GM23338 (cell line): Measurements from ENCODE around the gene TMEM132D. TPM values are rescaled to one million over a fixed set of nuclear protein-coding genes. Genes with fewer than 3 reads are reported as not detected.

Experiments used
- ATAC-seq: fragments of 200-7000 bp; cut with Tn5 transposase; 3 replicates; pipeline ENCODE4 v1.9.1; 2020
- DNase-seq: peaks from one replicate; pipeline ENCODE4 v3.0.0-alpha.2; 2015; ENCODE audit warnings: low spot score
- H2AFZ ChIP-seq: fragments of 200-600 bp; sonication (generic); 2 replicates; pipeline ENCODE4 v1.8.0; 2016; ENCODE audit warnings: antibody characterized with exemption, mild to moderate bottlenecking, moderate library complexity
- H3F3A ChIP-seq: fragments of 200-600 bp; sonication (generic); replicated peaks from 2 replicates; pipeline ENCODE4 v1.8.0; 2017; ENCODE audit warnings: antibody characterized with exemption, mixed run types, low read depth
- H3K27ac ChIP-seq: fragments of 200-600 bp; sonication (generic); 2 replicates; pipeline ENCODE4 v1.6.1; 2016; ENCODE audit warnings: low read depth
- H3K27me3 ChIP-seq: fragments of 200-600 bp; sonication (generic); 2 replicates; pipeline ENCODE4 v1.8.0; 2016; ENCODE audit warnings: mild to moderate bottlenecking, mixed run types, moderate library complexity; ENCODE audit not compliant: insufficient read depth
- H3K36me3 ChIP-seq: fragments of 200-600 bp; sonication (generic); 2 replicates; pipeline ENCODE4 v1.8.0; 2016; ENCODE audit warnings: mild to moderate bottlenecking; ENCODE audit not compliant: insufficient read depth
- H3K4me1 ChIP-seq: fragments of 200-600 bp; sonication (generic); 2 replicates; pipeline ENCODE4 v1.8.0; 2016; ENCODE audit warnings: mild to moderate bottlenecking, moderate library complexity; ENCODE audit not compliant: insufficient read depth
- H3K4me2 ChIP-seq: fragments of 200-600 bp; sonication (generic); 2 replicates; pipeline ENCODE4 v1.7.1; 2017; ENCODE audit warnings: mixed run types
- H3K4me3 ChIP-seq: fragments of 200-600 bp; sonication (generic); 2 replicates; pipeline ENCODE4 v1.6.1; 2016; ENCODE audit warnings: mixed run types
- H3K79me2 ChIP-seq: fragments of 200-600 bp; sonication (generic); replicated peaks from 2 replicates; pipeline ENCODE4 v1.8.0; 2017; ENCODE audit warnings: mild to moderate bottlenecking; ENCODE audit not compliant: insufficient read depth
- H3K9me2 ChIP-seq: fragments of 200-600 bp; sonication (generic); 2 replicates; pipeline ENCODE4 v1.8.0; 2017; ENCODE audit not compliant: insufficient read depth
- H4K20me1 ChIP-seq: fragments of 200-600 bp; sonication (generic); replicated peaks from 2 replicates; pipeline ENCODE4 v1.8.0; 2017; ENCODE audit warnings: mild to moderate bottlenecking; ENCODE audit not compliant: insufficient read depth
- H3K27ac Mint-ChIP-seq: 2 replicates; pipeline ENCODE4 v1.8.0; 2020; ENCODE audit warnings: inconsistent platforms, mild to moderate bottlenecking, moderate library complexity, mixed read lengths
- H3K27me3 Mint-ChIP-seq: 3 replicates; pipeline ENCODE4 v1.8.0; 2022; ENCODE audit warnings: low read depth, mild to moderate bottlenecking, moderate library complexity, mixed read lengths, inconsistent platforms; ENCODE audit not compliant: insufficient read depth, poor library complexity
- H3K36me3 Mint-ChIP-seq: 3 replicates; pipeline ENCODE4 v1.8.0; 2021; ENCODE audit warnings: low read depth, mild to moderate bottlenecking, inconsistent platforms, moderate library complexity, mixed read lengths
- H3K4me1 Mint-ChIP-seq: 3 replicates; pipeline ENCODE4 v1.8.0; 2020; ENCODE audit warnings: mild to moderate bottlenecking, inconsistent platforms, mixed read lengths
- H3K4me3 Mint-ChIP-seq: 3 replicates; pipeline ENCODE4 v1.8.0; 2021; ENCODE audit warnings: moderate library complexity, mild to moderate bottlenecking, inconsistent platforms, mixed read lengths
- H3K9me3 Mint-ChIP-seq: 3 replicates; pipeline ENCODE4 v1.8.0; 2020; ENCODE audit warnings: moderate library complexity, mild to moderate bottlenecking, inconsistent platforms, mixed read lengths
- CREB1 ChIP-seq: fragments of 250-450 bp; sonication (Bioruptor Pico); IDR thresholded peaks from 2 replicates; pipeline ENCODE4 v1.5.0; 2020; ENCODE audit warnings: low read depth, mild to moderate bottlenecking, moderate library complexity
- CTCF ChIP-seq, 2 experiments: fragments of 200-600 bp in 1 of 2; sonication (generic) in 1 of 2; conservative IDR thresholded peaks; 2 replicates each; pipeline versions ENCODE4 v1.5.1 to v1.6.1; 2016 to 2017; ENCODE audit warnings: antibody characterized with exemption in 2 of 2, low read depth in 2 of 2, mild to moderate bottlenecking in 2 of 2, moderate library complexity in 1 of 2
- EZH2 ChIP-seq: fragments of 200-600 bp; sonication (generic); IDR thresholded peaks from one replicate; pipeline ENCODE4 v1.8.0; 2017; ENCODE audit warnings: antibody characterized with exemption, mild to moderate bottlenecking, low read depth; ENCODE audit not compliant: unreplicated experiment
- EZH2phosphoT487 ChIP-seq: fragments of 200-600 bp; sonication (generic); IDR thresholded peaks from one replicate; pipeline ENCODE4 v1.8.1; 2018; ENCODE audit warnings: antibody characterized with exemption; ENCODE audit not compliant: unreplicated experiment
- JUNB ChIP-seq: IDR thresholded peaks from one replicate; pipeline ENCODE4 v1.6.1; 2016; ENCODE audit warnings: antibody characterized with exemption; ENCODE audit not compliant: unreplicated experiment
- NANOG ChIP-seq: IDR thresholded peaks from 2 replicates; pipeline ENCODE4 v1.6.1; 2016; ENCODE audit warnings: antibody characterized with exemption, borderline replicate concordance
- POLR2AphosphoS5 ChIP-seq: IDR thresholded peaks from 2 replicates; pipeline ENCODE4 v1.6.1; 2016; ENCODE audit warnings: antibody characterized with exemption, low read depth
- REST ChIP-seq: IDR thresholded peaks from one replicate; pipeline ENCODE4 v1.6.1; 2018; ENCODE audit warnings: antibody characterized with exemption; ENCODE audit not compliant: unreplicated experiment
- STAT1 ChIP-seq: IDR thresholded peaks from one replicate; pipeline ENCODE4 v1.6.1; 2016; ENCODE audit warnings: antibody characterized with exemption; ENCODE audit not compliant: unreplicated experiment
- ZNF114 ChIP-seq: fragments of 250-450 bp; sonication (Bioruptor Pico); IDR thresholded peaks from 2 replicates; pipeline ENCODE4 v1.5.0; 2020; ENCODE audit warnings: mild to moderate bottlenecking, moderate library complexity
- ZNF331 ChIP-seq: fragments of 250-450 bp; sonication (Bioruptor Pico); IDR thresholded peaks from 2 replicates; pipeline ENCODE4 v1.5.0; 2020; ENCODE audit warnings: low read depth, mild to moderate bottlenecking, moderate library complexity
- polyA plus RNA-seq: library from polyadenylated mRNA; unstranded; fragments of >200 nt; fragmentation: Nextera tagmentation; extraction: Ambion mirVana; gene quantifications from 2 replicates; pipeline ENCODE4 v1.2.1, GENCODE V29; 2016
- total RNA-seq: library from RNA; depleted of rRNA; stranded (reverse); fragments of >200 nt; shearing (Covaris generic); gene quantifications from 2 replicates; pipeline ENCODE4 v1.2.3, GENCODE V29; 2014
- TF ChIP-seq, protein P1 (sequence below): IDR thresholded peaks from 2 replicates; pipeline ENCODE4 v1.6.1; 2016; ENCODE audit warnings: antibody characterized with exemption

Gene TMEM132D
- total and polyA plus RNA-seq, 2 experiments from 2014 or later: 0.44 to 5.3 TPM

- H3K27ac Mint-ChIP-seq: no peak overlapping the region
- H3K4me1 Mint-ChIP-seq: no peaks in the 10 kb centered on the region
- Histone ChIP-seq H2AFZ (no peak overlapping the region), H3K27ac (no peak overlapping the region), H4K20me1 (no peaks in the 10 kb centered on the region), H3F3A (no peaks in the 10 kb centered on the region), H3K36me3 (no peaks in the 10 kb centered on the region; the same call in 1 of the 2 replicates), H3K4me2 (no peak overlapping the region), H3K4me1 (0 out of 2 replicates have a peak, but pooled peaks cover 12% of the 10 kb centered on the region), H3K27me3 (no peaks in the 10 kb centered on the region), H3K9me2 (no peaks in the 10 kb centered on the region), H3K79me2 (no peaks in the 10 kb centered on the region), H3K4me3 (no peak overlapping the region)
- DNase-seq (no peak), ATAC-seq (no peak)
- H3K4me3 Mint-ChIP-seq: no peak overlapping the region
- H3K36me3 Mint-ChIP-seq: peaks cover 29% of the 10 kb centered on the region; the same call in 2 of the 3 replicates
- H3K27me3 Mint-ChIP-seq: peaks cover 2% of the 10 kb centered on the region
- peaks cover 95% of the 10 kb centered on the region for H3K9me3 Mint-ChIP-seq
- TF ChIP-seq JUNB (no peak), REST (no peak), ZNF114 (no peak), ZNF331 (CRISPR knock-in tag) (no peak)
Measured at GRCh38 chr12:129662234-129662633, 241.6 kb downstream of the TMEM132D start.

GRCh38 chr12:129660946-129661345 is 242.9 kb downstream of the TMEM132D start:
- Mint-ChIP-seq H3K27ac (no peak overlapping the region), H3K36me3 (peaks cover 28% of the 10 kb centered on the region; the same call in 2 of the 3 replicates), H3K9me3 (peaks cover 95% of the 10 kb centered on the region), H3K27me3 (peaks cover 2% of the 10 kb centered on the region), H3K4me1 (no peaks in the 10 kb centered on the region), H3K4me3 (no peak overlapping the region)
- Histone ChIP-seq H3K27me3 (no peaks in the 10 kb centered on the region), H3K27ac (no peak overlapping the region), H3K36me3 (no peaks in the 10 kb centered on the region; the same call in 1 of the 2 replicates), H3K4me2 (no peak overlapping the region), H3K9me2 (no peaks in the 10 kb centered on the region), H4K20me1 (no peaks in the 10 kb centered on the region), H3K79me2 (no peaks in the 10 kb centered on the region), H2AFZ (no peak overlapping the region), H3F3A (no peaks in the 10 kb centered on the region), H3K4me1 (0 out of 2 replicates have a peak, but pooled peaks cover 12% of the 10 kb centered on the region), H3K4me3 (no peak overlapping the region)
- ATAC-seq: no peak
- DNase-seq: peak; percentile 4
- no peak for TF ChIP-seq STAT1
- TF ChIP-seq NANOG: no peak
- no peak for TF ChIP-seq CREB1 (CRISPR knock-in tag)
- no peak for TF ChIP-seq EZH2
- TF ChIP-seq, protein P1, sequence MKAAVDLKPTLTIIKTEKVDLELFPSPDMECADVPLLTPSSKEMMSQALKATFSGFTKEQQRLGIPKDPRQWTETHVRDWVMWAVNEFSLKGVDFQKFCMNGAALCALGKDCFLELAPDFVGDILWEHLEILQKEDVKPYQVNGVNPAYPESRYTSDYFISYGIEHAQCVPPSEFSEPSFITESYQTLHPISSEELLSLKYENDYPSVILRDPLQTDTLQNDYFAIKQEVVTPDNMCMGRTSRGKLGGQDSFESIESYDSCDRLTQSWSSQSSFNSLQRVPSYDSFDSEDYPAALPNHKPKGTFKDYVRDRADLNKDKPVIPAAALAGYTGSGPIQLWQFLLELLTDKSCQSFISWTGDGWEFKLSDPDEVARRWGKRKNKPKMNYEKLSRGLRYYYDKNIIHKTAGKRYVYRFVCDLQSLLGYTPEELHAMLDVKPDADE: no peak
- TF ChIP-seq POLR2AphosphoS5: no peak
- TF ChIP-seq CTCF (conservative IDR thresholded peaks at IDR 0.05; ENCODE audit: low read depth in 2 of 2): no peak
- TF ChIP-seq ZNF114: no peak
- TF ChIP-seq EZH2phosphoT487: no peak
- TF ChIP-seq JUNB: no peak
- TF ChIP-seq REST: no peak
